A673 (cell line): Measurements from ENCODE around the gene NRL. TPM values are rescaled to one million over a fixed set of nuclear protein-coding genes. Genes with fewer than 3 reads are reported as not detected.

ENCODE experiments used
- BruUV-seq: library from RNA; stranded (reverse); fragments of 400-500 nt; replicated peaks from 2 replicates; lab custom pipeline; 2021; lab: Mats Ljungman, UMichigan
- CTCF ChIA-PET: fragments of 300-600 bp; sonication (Branson Sonifier 250); formaldehyde crosslinking; loops from one replicate; lab custom pipeline; 2022; ENCODE audit warnings: antibody characterized with exemption; lab: Charles Lee
- POLR2A ChIA-PET: fragments of 300-600 bp; sonication (Branson Sonifier 250); formaldehyde crosslinking; loops from one replicate; lab custom pipeline; 2022; ENCODE audit warnings: antibody characterized with exemption; ENCODE audit not compliant: low non-redundant PET; lab: Charles Lee
- DNase-seq: peaks from one replicate; pipeline ENCODE4 v3.0.0-alpha.2; 2015; ENCODE audit warnings: low spot score
- H3K27ac ChIP-seq: fragments of 200-600 bp; sonication (generic); 2 replicates; pipeline ENCODE4 v1.5.1; 2016; ENCODE audit warnings: mixed run types, low read depth, mild to moderate bottlenecking, mixed read lengths, antibody characterized with exemption, low read length; ENCODE audit not compliant: poor library complexity, severe bottlenecking
- H3K27me3 ChIP-seq: fragments of 200-600 bp; sonication (generic); replicated peaks from 2 replicates; pipeline ENCODE4 v1.6.1; 2017; ENCODE audit warnings: mixed run types, low read depth, mild to moderate bottlenecking, mixed read lengths, antibody characterized with exemption, low read length; ENCODE audit not compliant: insufficient read depth, poor library complexity
- H3K36me3 ChIP-seq: fragments of 200-600 bp; sonication (generic); 2 replicates; pipeline ENCODE4 v1.6.1; 2016; ENCODE audit warnings: mixed run types, mild to moderate bottlenecking, mixed read lengths, antibody characterized with exemption, low read length; ENCODE audit not compliant: insufficient read depth, poor library complexity, severe bottlenecking
- H3K4me1 ChIP-seq: fragments of 200-600 bp; sonication (generic); 2 replicates; pipeline ENCODE4 v1.6.1; 2017; ENCODE audit warnings: mixed run types, mild to moderate bottlenecking, mixed read lengths, antibody characterized with exemption, low read length; ENCODE audit not compliant: insufficient read depth, poor library complexity, severe bottlenecking
- H3K4me3 ChIP-seq: fragments of 200-600 bp; sonication (generic); 2 replicates; pipeline ENCODE4 v1.5.1; 2016; ENCODE audit warnings: low read depth, mixed run types, mild to moderate bottlenecking, mixed read lengths, low read length; ENCODE audit not compliant: poor library complexity, severe bottlenecking
- H3K9me3 ChIP-seq: fragments of 200-600 bp; sonication (generic); 2 replicates; pipeline ENCODE4 v1.6.1; 2016; ENCODE audit warnings: mixed run types, low read depth, mild to moderate bottlenecking, mixed read lengths, antibody characterized with exemption, low read length; ENCODE audit not compliant: poor library complexity, severe bottlenecking
- CTCF ChIP-seq: fragments of 300-800, 200-600 bp; sonication (generic); conservative IDR thresholded peaks from 2 replicates; pipeline ENCODE4 v1.5.1; 2017; ENCODE audit warnings: low read depth, mild to moderate bottlenecking, antibody characterized with exemption, low read length, moderate library complexity, mixed read lengths
- EZH2 ChIP-seq: fragments of 200-600 bp; sonication (generic); IDR thresholded peaks from 2 replicates; pipeline ENCODE4 v1.6.1; 2017; ENCODE audit warnings: borderline replicate concordance, low read depth, mild to moderate bottlenecking, mixed read lengths, antibody characterized with exemption, low read length; ENCODE audit not compliant: poor library complexity, severe bottlenecking
- intact Hi-C: fragments of 100-400 bp; cut with micrococcal nuclease; formaldehyde crosslinking; loops from one replicate; pipeline ENCODE4 v1.10.0; 2022; ENCODE audit not compliant: unreplicated experiment
- total RNA-seq: library from RNA; stranded (reverse); gene quantifications from 2 replicates; pipeline ENCODE4 v1.2.3, GENCODE V29; 2021

The NRL gene
- total RNA-seq, 1 experiment from 2014 or later, result 1.9 TPM

- ChIA-PET CTCF (interaction anchor here (0.7 to 1.3 kb wide), 3 partner anchors 21 to 37 kb away, joined by 3 to 4 read pairs (median 3); no protein-coding TSS in a partner anchor), POLR2A (no interaction called here)
- Histone ChIP-seq H3K27me3 (peaks cover 13% of the 10 kb centered on the region), H3K9me3 (no peaks in the 10 kb centered on the region), H3K36me3 (no peaks in the 10 kb centered on the region), H3K27ac (peak overlapping the region; percentile 50), H3K4me3 (peak overlapping the region; percentile 63), H3K4me1 (peaks cover 6% of the 10 kb centered on the region)
- intact Hi-C loops, result no loop called here
- BruUV-seq, result no TSS peak
- DNase-seq, result peak; percentile 37
- TF ChIP-seq CTCF (no peak), EZH2 (no peak)
Observed at GRCh38 chr14:24080888-24081738, 33.6 kb downstream of the NRL start.

- CTCF ChIA-PET, result interaction anchor here (0.6 to 1.3 kb wide), 3 partner anchors 10 to 22 kb away, joined by 3 to 4 read pairs (median 3); no protein-coding TSS in a partner anchor
- intact Hi-C loops, result no loop called here
- H3K27me3 ChIP-seq, result peaks cover 13% of the 10 kb centered on the region
- POLR2A ChIA-PET, result interaction anchor here (0.6 kb wide), 1 partner anchor 90 kb away, joined by 4 read pairs; no protein-coding TSS in a partner anchor
- BruUV-seq, result no TSS peak
- no peaks in the 10 kb centered on the region for H3K9me3 ChIP-seq
- no peak overlapping the region for H3K4me3 ChIP-seq
- TF ChIP-seq EZH2, result no peak
- TF ChIP-seq CTCF, result no peak
- peaks cover 6% of the 10 kb centered on the region for H3K4me1 ChIP-seq
- no peaks in the 10 kb centered on the region for H3K36me3 ChIP-seq
- no peak for DNase-seq
- H3K27ac ChIP-seq, result no peak overlapping the region
Observed at GRCh38 chr14:24080142-24080530, 34.6 kb downstream of the NRL start.

GRCh38 chr14:24079491-24080141 is 35.1 kb downstream of the NRL start:
- Histone ChIP-seq H3K27me3 (peaks cover 13% of the 10 kb centered on the region), H3K4me1 (peaks cover 6% of the 10 kb centered on the region), H3K4me3 (no peak overlapping the region), H3K27ac (no peak overlapping the region), H3K36me3 (no peaks in the 10 kb centered on the region), H3K9me3 (no peaks in the 10 kb centered on the region)
- no TSS peak for BruUV-seq
- POLR2A ChIA-PET, result interaction anchor here (0.6 kb wide), 1 partner anchor 91 kb away, joined by 4 read pairs; no protein-coding TSS in a partner anchor
- no peak for DNase-seq
- intact Hi-C loops, result no loop called here
- TF ChIP-seq EZH2 (no peak), CTCF (no peak)
- CTCF ChIA-PET, result interaction anchor here (0.6 to 1.3 kb wide), 3 partner anchors 11 to 21 kb away, joined by 3 to 4 read pairs (median 3); no protein-coding TSS in a partner anchor
